ENCODE results near the gene RSF1.

GRCh38 chr11:77866336-77866735, 45.8 kb upstream of the RSF1 start:
- TF ChIP-seq CTCF (IDR thresholded peaks at IDR 0.05): no peak
- no peak for TF ChIP-seq POLR2AphosphoS5 (IDR thresholded peaks at IDR 0.05)
- TF ChIP-seq POLR2A (IDR thresholded peaks at IDR 0.05): no peak
